ENCODE data around the gene CPA1. TPM values are rescaled to one million over a fixed set of nuclear protein-coding genes. Genes with fewer than 3 reads are reported as not detected.

Gene CPA1
- total and polyA plus RNA-seq, 9 of the 15 experiments (the other 6 are each of a cell fraction or from before 2014, with no cell fraction given), result 6.5 TPM; not detected in 8

DNA sequence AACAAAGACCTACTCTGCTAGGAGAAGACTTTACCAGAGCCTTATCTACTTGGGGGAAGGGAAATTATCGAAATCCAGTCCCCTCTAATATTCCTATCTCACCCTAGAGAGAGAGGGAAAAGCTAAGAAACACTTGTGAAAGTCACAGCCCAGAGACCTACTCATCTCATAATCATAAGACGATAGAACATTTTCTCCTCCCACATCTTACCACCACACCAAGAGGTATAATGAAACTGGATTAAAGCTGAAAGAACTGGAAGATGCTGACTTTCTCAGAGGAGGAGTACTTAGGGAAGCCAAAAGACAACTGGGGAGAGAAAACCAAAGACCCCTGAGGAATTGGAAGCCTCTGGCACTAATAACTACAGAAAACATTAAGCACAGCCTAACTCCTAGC, 46.5 kb upstream of the CPA1 start (continued):
- TF ChIP-seq ZKSCAN1 (IDR thresholded peaks at IDR 0.05; ENCODE audit: low read depth, low read length), result no peak
- TF ChIP-seq, protein P1, sequence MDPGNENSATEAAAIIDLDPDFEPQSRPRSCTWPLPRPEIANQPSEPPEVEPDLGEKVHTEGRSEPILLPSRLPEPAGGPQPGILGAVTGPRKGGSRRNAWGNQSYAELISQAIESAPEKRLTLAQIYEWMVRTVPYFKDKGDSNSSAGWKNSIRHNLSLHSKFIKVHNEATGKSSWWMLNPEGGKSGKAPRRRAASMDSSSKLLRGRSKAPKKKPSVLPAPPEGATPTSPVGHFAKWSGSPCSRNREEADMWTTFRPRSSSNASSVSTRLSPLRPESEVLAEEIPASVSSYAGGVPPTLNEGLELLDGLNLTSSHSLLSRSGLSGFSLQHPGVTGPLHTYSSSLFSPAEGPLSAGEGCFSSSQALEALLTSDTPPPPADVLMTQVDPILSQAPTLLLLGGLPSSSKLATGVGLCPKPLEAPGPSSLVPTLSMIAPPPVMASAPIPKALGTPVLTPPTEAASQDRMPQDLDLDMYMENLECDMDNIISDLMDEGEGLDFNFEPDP (CRISPR knock-in tag; IDR thresholded peaks at IDR 0.05), result no peak
- TF ChIP-seq ZNF354B (CRISPR knock-in tag; IDR thresholded peaks at IDR 0.05), result no peak
- no peak for TF ChIP-seq ZKSCAN3 (CRISPR knock-in tag; IDR thresholded peaks at IDR 0.05)

DNA sequence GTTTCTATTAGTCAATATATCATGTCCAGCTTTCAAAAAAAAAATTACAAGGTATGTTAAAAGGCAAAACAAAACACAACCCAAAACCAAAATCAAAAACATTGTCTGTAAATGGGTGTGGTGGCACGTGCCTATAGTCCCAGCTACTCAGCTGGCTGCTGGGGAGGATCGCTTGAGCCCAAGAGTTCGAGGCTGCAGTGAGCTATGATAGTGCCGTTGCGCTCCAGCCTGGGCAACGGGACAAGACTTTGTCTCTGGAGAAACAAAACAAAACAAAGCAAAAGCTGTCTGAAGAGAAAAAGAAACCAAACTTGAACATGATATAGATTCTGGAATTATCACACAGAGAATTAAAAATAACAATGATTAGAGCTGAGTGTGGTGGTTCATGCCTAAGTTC, 46.0 kb upstream of the CPA1 start:
- Histone ChIP-seq H3K9me1 (ENCODE audit: control insufficient read depth, insufficient read depth, low read length) (no peaks in the 10 kb centered on the region), H3K27ac (ENCODE audit: extremely low read depth, low read depth, low read length) (no peak overlapping the region), H3K4me1 (replicated peaks in 1 of 2; ENCODE audit: control insufficient read depth in 2 of 2, insufficient read depth in 2 of 2, low read length in 2 of 2) (no peaks in the 10 kb centered on the region), H3K4me2 (ENCODE audit: insufficient read depth, low read length) (no peak overlapping the region), H3K36me3 (ENCODE audit: control insufficient read depth, insufficient read depth, low read length) (no peaks in the 10 kb centered on the region), H3K27me3 (ENCODE audit: control insufficient read depth in 2 of 2, insufficient read depth in 2 of 2, low read length in 2 of 2) (peaks cover 19 to 43% of the 10 kb centered on the region in 2 experiments; a peak in 4 of 5 replicates), H3K9ac (ENCODE audit: insufficient read depth in 1 of 2, low read depth in 2 of 2, low read length in 2 of 2) (no peak overlapping the region), H4K20me1 (replicated peaks; ENCODE audit: control insufficient read depth, insufficient read depth, low read length) (no peaks in the 10 kb centered on the region), H3K9me3 (replicated peaks; ENCODE audit: control insufficient read depth, insufficient read depth, low read depth, low read length) (no peaks in the 10 kb centered on the region), H3K4me3 (no peak overlapping the region), H3K79me2 (ENCODE audit: control insufficient read depth, insufficient read depth, low read length) (no peaks in the 10 kb centered on the region), H2AFZ (ENCODE audit: low read depth, low read length) (no peak overlapping the region)
- ATAC-seq, result no peak
- no peak for FAIRE-seq
- no peak for DNase-seq (ENCODE audit: extremely low read depth in 1 of 4, low spot score in 3 of 4)
- in situ Hi-C loops (cut with MboI), result no loop called here
- ChIA-PET POLR2A (interaction anchor here (0.9 to 1.5 kb wide), 3 partner anchors 10 to 21 kb away, joined by 3 to 4 read pairs (median 4); partner anchors contain the start of gene CPA5), CTCF (ENCODE audit: low intra/inter-chr PET ratio) (no interaction called here)
- BruUV-seq (replicated peaks), result no TSS peak
- TF ChIP-seq SNIP1 (IDR thresholded peaks at IDR 0.05; ENCODE audit: low read depth) (no peak), BHLHE40 (IDR thresholded peaks at IDR 0.05; ENCODE audit: low read length) (peak; percentile 70)
- 2% methylated on average over 6 of the region's 6 CpGs for WGBS (ENCODE audit: insufficient coverage, low coverage, missing lambda C conversion rate)
- intact Hi-C loops (cut with micrococcal nuclease), result no loop called here

Measured in K562 (cell line).